Uterus (tissue), 4 donors: Measurements from ENCODE around the gene DTYMK. TPM values are rescaled to one million over a fixed set of nuclear protein-coding genes. Genes with fewer than 3 reads are reported as not detected.

ENCODE experiments used
- DNase-seq, 2 donors: peaks; one replicate each; pipeline ENCODE4 v3.0.0-alpha.2; 2019 to 2020
- H3K27ac ChIP-seq, 2 donors: fragments of 200-600 bp; sonication (generic); 1 replicate in 1 of 2; 2 replicates in 1 of 2; pipeline ENCODE4 v1.5.1; 2016 to 2018
- H3K27me3 ChIP-seq, 2 donors: fragments of 200-600 bp; sonication (generic); one replicate each; pipeline ENCODE4 v1.5.1; 2018 to 2019; ENCODE audit warnings: control low read depth in 1 of 2
- H3K36me3 ChIP-seq, 2 donors: fragments of 200-600 bp; sonication (generic); one replicate each; pipeline ENCODE4 v1.5.1; 2019; ENCODE audit warnings: control low read depth in 1 of 2
- H3K4me1 ChIP-seq, 2 donors: fragments of 200-600 bp; sonication (generic); one replicate each; pipeline ENCODE4 v1.5.1; 2018 to 2019; ENCODE audit warnings: control low read depth in 1 of 2
- H3K4me3 ChIP-seq, 2 donors: fragments of 200-600 bp; sonication (generic); 1 replicate in 1 of 2; 2 replicates in 1 of 2; pipeline ENCODE4 v1.5.1; 2018 to 2019; ENCODE audit warnings: mild to moderate bottlenecking in 1 of 2
- H3K9me3 ChIP-seq, 2 donors: fragments of 200-600 bp; sonication (generic); one replicate each; pipeline ENCODE4 v1.5.1; 2019; ENCODE audit warnings: control low read depth in 1 of 2
- CTCF ChIP-seq, 4 experiments: fragments of 200-600 bp in 2 of 4; fragments of 450-650 bp in 2 of 4; sonication (generic) in 2 of 4; IDR thresholded peaks; one replicate each; pipeline ENCODE4 v1.5.1; 2016 to 2019; ENCODE audit warnings: antibody characterized with exemption in 4 of 4, mild to moderate bottlenecking in 2 of 4, moderate library complexity in 1 of 4
- POLR2A ChIP-seq, 2 donors: fragments of 450-650 bp; IDR thresholded peaks; one replicate each; pipeline ENCODE4 v1.6.1; 2016; ENCODE audit warnings: antibody characterized with exemption in 2 of 2, mild to moderate bottlenecking in 1 of 2, moderate library complexity in 1 of 2
- intact Hi-C: fragments of 100-400 bp; cut with DNase I; formaldehyde crosslinking; loops from one replicate; pipeline ENCODE4 v1.15.1; 2023; ENCODE audit warnings: low total_unique reads
- total RNA-seq, 4 donors: library from RNA; depleted of rRNA in 3 of 4; stranded (reverse); fragments of >200 nt in 3 of 4; gene quantifications; one replicate each; pipeline versions ENCODE4 v1.1.0 to v1.2.4, GENCODE V29; 2014 to 2023
- donor health status: DM: yes; HTN: yes; CAD: no.

Gene DTYMK
- total RNA-seq, 4 donors from 2014 or later: 0.59 to 17.8 (median 8.4) TPM

- no peaks in the 10 kb centered on the region for H3K36me3 ChIP-seq
- intact Hi-C loops: no loop called here
- no peaks in the 10 kb centered on the region for H3K4me1 ChIP-seq
- no peaks in the 10 kb centered on the region for H3K27me3 ChIP-seq
- no peaks in the 10 kb centered on the region for H3K9me3 ChIP-seq
- DNase-seq: no peak
- H3K27ac ChIP-seq: no peak overlapping the region
- no peak overlapping the region for H3K4me3 ChIP-seq
- TF ChIP-seq CTCF (IDR thresholded peaks at IDR 0.05) (no peak), POLR2A (IDR thresholded peaks at IDR 0.05) (no peak)
Observed at GRCh38 chr2:241654551-241654950, 32.1 kb downstream of the DTYMK start.

GRCh38 chr2:241653210-241653750, 33.3 kb downstream of the DTYMK start:
- Histone ChIP-seq H3K27me3 (no peaks in the 10 kb centered on the region), H3K4me3 (no peak overlapping the region), H3K27ac (no peak overlapping the region), H3K36me3 (no peaks in the 10 kb centered on the region), H3K9me3 (no peaks in the 10 kb centered on the region), H3K4me1 (no peaks in the 10 kb centered on the region)
- DNase-seq: no peak
- TF ChIP-seq POLR2A (IDR thresholded peaks at IDR 0.05): no peak
- no peak for TF ChIP-seq CTCF (IDR thresholded peaks at IDR 0.05)
- intact Hi-C loops: no loop called here

GRCh38 chr2:241652722-241653121, 33.9 kb downstream of the DTYMK start:
- H3K4me3 ChIP-seq: no peak overlapping the region
- no peaks in the 10 kb centered on the region for H3K9me3 ChIP-seq
- TF ChIP-seq POLR2A (IDR thresholded peaks at IDR 0.05) (no peak), CTCF (IDR thresholded peaks at IDR 0.05) (no peak)
- H3K36me3 ChIP-seq: no peaks in the 10 kb centered on the region
- DNase-seq: no peak
- no peaks in the 10 kb centered on the region for H3K27me3 ChIP-seq
- intact Hi-C loops: no loop called here
- H3K4me1 ChIP-seq: no peaks in the 10 kb centered on the region
- H3K27ac ChIP-seq: no peak overlapping the region

GRCh38 chr2:241652142-241652541, 34.5 kb downstream of the DTYMK start:
- H3K4me3 ChIP-seq: no peak overlapping the region
- intact Hi-C loops: no loop called here
- TF ChIP-seq CTCF (IDR thresholded peaks at IDR 0.05): no peak
- no peak for TF ChIP-seq POLR2A (IDR thresholded peaks at IDR 0.05)

GRCh38 chr2:241649927-241650326, 36.7 kb downstream of the DTYMK start:
- TF ChIP-seq POLR2A (IDR thresholded peaks at IDR 0.05) (no peak), CTCF (IDR thresholded peaks at IDR 0.05) (no peak)
- Histone ChIP-seq H3K36me3 (no peaks in the 10 kb centered on the region), H3K4me3 (no peak overlapping the region), H3K4me1 (no peaks in the 10 kb centered on the region), H3K27me3 (no peaks in the 10 kb centered on the region), H3K9me3 (no peaks in the 10 kb centered on the region), H3K27ac (no peak overlapping the region)
- intact Hi-C loops: no loop called here
- DNase-seq: no peak

More at GRCh38 chr2:241652142-241652541, 34.5 kb downstream of the DTYMK start:
- Histone ChIP-seq H3K4me1 (no peaks in the 10 kb centered on the region), H3K27ac (no peak overlapping the region), H3K36me3 (no peaks in the 10 kb centered on the region), H3K9me3 (no peaks in the 10 kb centered on the region), H3K27me3 (no peaks in the 10 kb centered on the region)
- no peak for DNase-seq
